HepG2 (cell line): ENCODE data around the gene CTNNA3. TPM values are rescaled to one million over a fixed set of nuclear protein-coding genes. Genes with fewer than 3 reads are reported as not detected.

ENCODE experiments used
- ATAC-seq: fragments of 200-7000 bp; cut with Tn5 transposase; 3 replicates; pipeline ENCODE4 v1.9.1; 2020; ENCODE audit warnings: mild to moderate bottlenecking, moderate library complexity
- BruUV-seq: library from RNA; stranded (reverse); fragments of 400-500 nt; replicated peaks from 2 replicates; lab custom pipeline; 2021; lab: Mats Ljungman, UMichigan
- CTCF ChIA-PET: fragments of 300-600 bp; formaldehyde crosslinking; extraction: SDS; loops from one replicate; lab custom pipeline; 2021; ENCODE audit warnings: low total read pairs, inconsistent platforms, low intra/inter-chr PET ratio; lab: Yijun Ruan, JAX
- POLR2A ChIA-PET: fragments of 350-600 bp; sonication (Branson Sonifier 250); formaldehyde crosslinking; loops from one replicate; lab custom pipeline; 2020; ENCODE audit warnings: antibody characterized with exemption, inconsistent platforms; lab: Yijun Ruan, JAX
- DNase-seq: peaks from one replicate; pipeline ENCODE4 v3.0.0-alpha.2; 2015; ENCODE audit warnings: low spot score
- FAIRE-seq: peaks from 3 replicates; lab custom pipeline; 2011; peaks lifted over from hg19 to GRCh38; lab: Jason Lieb, UNC
- H2AFZ ChIP-seq: one replicate; pipeline ENCODE4 v1.6.1; 2011; ENCODE audit warnings: low read length, inconsistent platforms
- H3K27ac ChIP-seq: fragments of 300-600 bp; 3 replicates; pipeline ENCODE4 v1.8.0; 2011; ENCODE audit warnings: mixed run types, mild to moderate bottlenecking, mixed read lengths, low read length, inconsistent platforms; ENCODE audit not compliant: insufficient read depth; ENCODE audit errors: extremely low read length
- H3K27me3 ChIP-seq, 2 experiments: fragments of 200-600 bp in 1 of 2; 2 replicates in 1 of 2; 3 replicates in 1 of 2; pipeline versions ENCODE4 v1.6.0 to v1.8.0; 2011; ENCODE audit warnings: low read length in 2 of 2, mild to moderate bottlenecking in 2 of 2, moderate library complexity in 2 of 2, inconsistent platforms in 1 of 2; ENCODE audit not compliant: insufficient read depth in 2 of 2, control insufficient read depth in 1 of 2
- H3K36me3 ChIP-seq, 2 experiments: fragments of 200-600 bp in 1 of 2; replicated peaks in 1 of 2; 2 replicates in 1 of 2; 3 replicates in 1 of 2; pipeline versions ENCODE4 v1.5.1 to v1.8.0; 2011; ENCODE audit warnings: low read length in 2 of 2, inconsistent platforms in 1 of 2; ENCODE audit not compliant: insufficient read depth in 2 of 2, control insufficient read depth in 1 of 2
- H3K4me1 ChIP-seq: 2 replicates; pipeline ENCODE4 v1.5.1; 2012; ENCODE audit warnings: low read length, inconsistent platforms; ENCODE audit not compliant: insufficient read depth
- H3K4me2 ChIP-seq: 2 replicates; pipeline ENCODE4 v1.6.0; 2011; ENCODE audit warnings: low read depth, low read length, inconsistent platforms
- H3K4me3 ChIP-seq, 3 experiments: fragments of 200-600 bp in 1 of 3; sonication (generic), shearing (Covaris generic) in 1 of 3; replicated peaks in 1 of 3; 2 replicates each; pipeline ENCODE4 v1.5.1; 2011 to 2016; ENCODE audit warnings: low read length in 3 of 3, inconsistent platforms in 2 of 3, low read depth in 2 of 3, mild to moderate bottlenecking in 2 of 3, control low read depth in 1 of 3, mixed read lengths in 1 of 3; ENCODE audit not compliant: insufficient read depth in 1 of 3
- H3K79me2 ChIP-seq: one replicate; pipeline ENCODE4 v1.6.1; 2011; ENCODE audit warnings: low read length, inconsistent platforms; ENCODE audit not compliant: insufficient read depth
- H3K9ac ChIP-seq: 2 replicates; pipeline ENCODE4 v1.6.0; 2011; ENCODE audit warnings: mild to moderate bottlenecking, low read depth, low read length, inconsistent platforms; ENCODE audit not compliant: insufficient read depth
- H3K9me3 ChIP-seq: 2 replicates; pipeline ENCODE4 v1.5.1; 2012; ENCODE audit warnings: mild to moderate bottlenecking, low read length
- H4K20me1 ChIP-seq: 2 replicates; pipeline ENCODE4 v1.6.0; 2011; ENCODE audit warnings: inconsistent platforms, mild to moderate bottlenecking, low read length, moderate library complexity; ENCODE audit not compliant: insufficient read depth
- IRF2 ChIP-seq: IDR thresholded peaks from 2 replicates; pipeline ENCODE4 v1.6.1; 2018; ENCODE audit warnings: missing genetic modification reagents, missing compliant biosample characterization
- MBD4 ChIP-seq: IDR thresholded peaks from 2 replicates; pipeline ENCODE4 v1.6.1; 2012; ENCODE audit warnings: low read length, inconsistent platforms, borderline replicate concordance
- RFXAP ChIP-seq: sonication (generic); formaldehyde crosslinking; IDR thresholded peaks from 2 replicates; pipeline ENCODE4 v1.4.0; 2020; ENCODE audit warnings: missing genetic modification reagents, borderline replicate concordance
- THYN1 ChIP-seq: sonication (generic); formaldehyde crosslinking; IDR thresholded peaks from 2 replicates; pipeline ENCODE4 v1.8.1; 2023; ENCODE audit warnings: low read depth, mild to moderate bottlenecking, moderate library complexity, missing genetic modification reagents, borderline replicate concordance
- ZMYM4 ChIP-seq: sonication (generic); formaldehyde crosslinking; IDR thresholded peaks from 2 replicates; pipeline ENCODE4 v1.8.1; 2023; ENCODE audit warnings: mild to moderate bottlenecking, missing genetic modification reagents
- ZNF670 ChIP-seq: sonication (generic); formaldehyde crosslinking; IDR thresholded peaks from 2 replicates; pipeline ENCODE4 v1.8.0; 2022; ENCODE audit warnings: mild to moderate bottlenecking, missing genetic modification reagents, borderline replicate concordance
- in situ Hi-C: cut with HindIII; loops from 2 replicates; pipeline ENCODE4 v1.10.0; 2017; ENCODE audit warnings: low pct_unique_long_range_greater_than_20kb; ENCODE audit not compliant: extremely low pct_ligation_motif_present
- intact Hi-C: fragments of 100-400 bp; cut with micrococcal nuclease; formaldehyde crosslinking; loops from one replicate; pipeline ENCODE4 v1.10.0; 2022; ENCODE audit not compliant: unreplicated experiment
- polyA plus RNA-seq, 8 experiments: library from polyadenylated mRNA; depleted of rRNA in 3 of 8; stranded (reverse) in 7 of 8; unstranded in 1 of 8; fragments of >200 nt; fragmentation: Illumina TruSeq in 4 of 8; extraction: Trizol in 4 of 8; gene quantifications; 2 replicates each; pipeline versions ENCODE4 v1.2.1 to v1.2.3, GENCODE V29; 2011 to 2016; ENCODE audit warnings: low read depth in 4 of 8, missing spikeins in 1 of 8, mixed read lengths in 1 of 8; ENCODE audit not compliant: insufficient read depth in 1 of 8
- total RNA-seq, 5 experiments: library from RNA; depleted of rRNA; stranded (reverse); fragments of >200 nt; fragmentation: Illumina TruSeq; extraction: Trizol; gene quantifications; 2 replicates each; pipeline ENCODE4 v1.2.3, GENCODE V29; 2016; ENCODE audit warnings: low read depth in 1 of 5
- TF ChIP-seq, protein P1 (sequence below): sonication (generic); formaldehyde crosslinking; IDR thresholded peaks from 2 replicates; pipeline ENCODE4 v1.4.0; 2020; ENCODE audit warnings: missing genetic modification reagents

The CTNNA3 gene
- total and polyA plus RNA-seq, 2 of the 13 experiments (the other 11 are each of a cell fraction or from before 2014, with no cell fraction given): not detected

DNA sequence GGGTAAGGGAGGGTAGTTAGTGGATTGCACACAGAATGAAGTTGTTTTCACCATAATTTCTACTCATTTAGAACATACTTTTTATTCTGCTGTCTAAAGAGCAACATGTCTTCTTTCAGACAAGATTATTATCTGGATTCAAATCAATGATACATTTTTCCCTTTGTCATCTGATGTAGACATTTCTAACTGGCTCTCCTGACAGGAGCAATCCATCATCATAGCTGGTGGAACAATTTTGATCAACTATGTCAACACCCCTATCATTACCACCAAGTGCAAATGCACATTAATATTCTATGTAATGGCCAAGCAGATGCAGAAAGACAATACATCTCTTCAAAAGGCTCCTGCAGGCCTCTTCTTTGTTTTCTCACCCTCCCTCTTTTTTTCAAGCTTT is 1443.0 kb downstream of the CTNNA3 start:
- no peak overlapping the region for H3K9ac ChIP-seq
- in situ Hi-C loops (no loop called here), intact Hi-C loops (no loop called here)
- no peak overlapping the region for H3K4me2 ChIP-seq
- no peak for DNase-seq
- H3K4me3 ChIP-seq: no peak overlapping the region
- no peak for ATAC-seq
- no peaks in the 10 kb centered on the region for H4K20me1 ChIP-seq
- no peak for FAIRE-seq
- H2AFZ ChIP-seq: no peak overlapping the region
- H3K9me3 ChIP-seq: peaks cover 40% of the 10 kb centered on the region
- H3K27me3 ChIP-seq: no peaks in the 10 kb centered on the region
- no peaks in the 10 kb centered on the region for H3K4me1 ChIP-seq
- no TSS peak for BruUV-seq
- H3K36me3 ChIP-seq: no peaks in the 10 kb centered on the region
- ChIA-PET CTCF (no interaction called here), POLR2A (no interaction called here)
- TF ChIP-seq ZMYM4 (CRISPR knock-in tag): no peak
- no peak for TF ChIP-seq RFXAP (CRISPR knock-in tag)
- no peak for TF ChIP-seq THYN1 (CRISPR knock-in tag)
- TF ChIP-seq MBD4: no peak
- TF ChIP-seq ZNF670: no peak
- TF ChIP-seq, protein P1, sequence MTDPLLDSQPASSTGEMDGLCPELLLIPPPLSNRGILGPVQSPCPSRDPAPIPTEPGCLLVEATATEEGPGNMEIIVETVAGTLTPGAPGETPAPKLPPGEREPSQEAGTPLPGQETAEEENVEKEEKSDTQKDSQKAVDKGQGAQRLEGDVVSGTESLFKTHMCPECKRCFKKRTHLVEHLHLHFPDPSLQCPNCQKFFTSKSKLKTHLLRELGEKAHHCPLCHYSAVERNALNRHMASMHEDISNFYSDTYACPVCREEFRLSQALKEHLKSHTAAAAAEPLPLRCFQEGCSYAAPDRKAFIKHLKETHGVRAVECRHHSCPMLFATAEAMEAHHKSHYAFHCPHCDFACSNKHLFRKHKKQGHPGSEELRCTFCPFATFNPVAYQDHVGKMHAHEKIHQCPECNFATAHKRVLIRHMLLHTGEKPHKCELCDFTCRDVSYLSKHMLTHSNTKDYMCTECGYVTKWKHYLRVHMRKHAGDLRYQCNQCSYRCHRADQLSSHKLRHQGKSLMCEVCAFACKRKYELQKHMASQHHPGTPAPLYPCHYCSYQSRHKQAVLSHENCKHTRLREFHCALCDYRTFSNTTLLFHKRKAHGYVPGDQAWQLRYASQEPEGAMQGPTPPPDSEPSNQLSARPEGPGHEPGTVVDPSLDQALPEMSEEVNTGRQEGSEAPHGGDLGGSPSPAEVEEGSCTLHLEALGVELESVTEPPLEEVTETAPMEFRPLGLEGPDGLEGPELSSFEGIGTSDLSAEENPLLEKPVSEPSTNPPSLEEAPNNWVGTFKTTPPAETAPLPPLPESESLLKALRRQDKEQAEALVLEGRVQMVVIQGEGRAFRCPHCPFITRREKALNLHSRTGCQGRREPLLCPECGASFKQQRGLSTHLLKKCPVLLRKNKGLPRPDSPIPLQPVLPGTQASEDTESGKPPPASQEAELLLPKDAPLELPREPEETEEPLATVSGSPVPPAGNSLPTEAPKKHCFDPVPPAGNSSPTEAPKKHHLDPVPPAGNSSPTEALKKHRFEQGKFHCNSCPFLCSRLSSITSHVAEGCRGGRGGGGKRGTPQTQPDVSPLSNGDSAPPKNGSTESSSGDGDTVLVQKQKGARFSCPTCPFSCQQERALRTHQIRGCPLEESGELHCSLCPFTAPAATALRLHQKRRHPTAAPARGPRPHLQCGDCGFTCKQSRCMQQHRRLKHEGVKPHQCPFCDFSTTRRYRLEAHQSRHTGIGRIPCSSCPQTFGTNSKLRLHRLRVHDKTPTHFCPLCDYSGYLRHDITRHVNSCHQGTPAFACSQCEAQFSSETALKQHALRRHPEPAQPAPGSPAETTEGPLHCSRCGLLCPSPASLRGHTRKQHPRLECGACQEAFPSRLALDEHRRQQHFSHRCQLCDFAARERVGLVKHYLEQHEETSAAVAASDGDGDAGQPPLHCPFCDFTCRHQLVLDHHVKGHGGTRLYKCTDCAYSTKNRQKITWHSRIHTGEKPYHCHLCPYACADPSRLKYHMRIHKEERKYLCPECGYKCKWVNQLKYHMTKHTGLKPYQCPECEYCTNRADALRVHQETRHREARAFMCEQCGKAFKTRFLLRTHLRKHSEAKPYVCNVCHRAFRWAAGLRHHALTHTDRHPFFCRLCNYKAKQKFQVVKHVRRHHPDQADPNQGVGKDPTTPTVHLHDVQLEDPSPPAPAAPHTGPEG (CRISPR knock-in tag): no peak
- no peak for TF ChIP-seq IRF2
- H3K79me2 ChIP-seq: no peaks in the 10 kb centered on the region
- no peak overlapping the region for H3K27ac ChIP-seq
